Measurements from ENCODE around the gene MAF.

Gene MAF

GRCh38 chr16:79599256-79599836 is 1.2 kb downstream of the MAF start:
- ATAC-seq: no peak
- TF ChIP-seq RARB (CRISPR knock-in tag; IDR thresholded peaks at IDR 0.05) (no peak), PPARA (CRISPR knock-in tag; IDR thresholded peaks at IDR 0.05; ENCODE audit: borderline replicate concordance) (no peak), CSDC2 (CRISPR knock-in tag; IDR thresholded peaks at IDR 0.05) (no peak), ZC3H10 (CRISPR knock-in tag; IDR thresholded peaks at IDR 0.05) (no peak), ZNF8 (CRISPR knock-in tag; IDR thresholded peaks at IDR 0.05) (no peak), GLIS3 (CRISPR knock-in tag; IDR thresholded peaks at IDR 0.05) (no peak), ZFP30 (CRISPR knock-in tag; IDR thresholded peaks at IDR 0.05) (no peak), CREB5 (CRISPR knock-in tag; IDR thresholded peaks at IDR 0.05; ENCODE audit: low read depth) (no peak), ZFP3 (CRISPR knock-in tag; IDR thresholded peaks at IDR 0.05) (no peak), ISL1 (CRISPR knock-in tag; IDR thresholded peaks at IDR 0.05) (no peak), SNAI2 (CRISPR knock-in tag; IDR thresholded peaks at IDR 0.05) (no peak), TCF4 (CRISPR knock-in tag; IDR thresholded peaks at IDR 0.05; ENCODE audit: borderline replicate concordance) (no peak), ZNF70 (CRISPR knock-in tag; IDR thresholded peaks at IDR 0.05) (no peak), ESRRG (CRISPR knock-in tag; IDR thresholded peaks at IDR 0.05) (no peak), TOX (CRISPR knock-in tag; IDR thresholded peaks at IDR 0.05; ENCODE audit: borderline replicate concordance) (no peak), OSR1 (CRISPR knock-in tag; IDR thresholded peaks at IDR 0.05) (no peak), ARNTL (CRISPR knock-in tag; IDR thresholded peaks at IDR 0.05; ENCODE audit: borderline replicate concordance, low read depth) (no peak)
- TF ChIP-seq, protein P1, sequence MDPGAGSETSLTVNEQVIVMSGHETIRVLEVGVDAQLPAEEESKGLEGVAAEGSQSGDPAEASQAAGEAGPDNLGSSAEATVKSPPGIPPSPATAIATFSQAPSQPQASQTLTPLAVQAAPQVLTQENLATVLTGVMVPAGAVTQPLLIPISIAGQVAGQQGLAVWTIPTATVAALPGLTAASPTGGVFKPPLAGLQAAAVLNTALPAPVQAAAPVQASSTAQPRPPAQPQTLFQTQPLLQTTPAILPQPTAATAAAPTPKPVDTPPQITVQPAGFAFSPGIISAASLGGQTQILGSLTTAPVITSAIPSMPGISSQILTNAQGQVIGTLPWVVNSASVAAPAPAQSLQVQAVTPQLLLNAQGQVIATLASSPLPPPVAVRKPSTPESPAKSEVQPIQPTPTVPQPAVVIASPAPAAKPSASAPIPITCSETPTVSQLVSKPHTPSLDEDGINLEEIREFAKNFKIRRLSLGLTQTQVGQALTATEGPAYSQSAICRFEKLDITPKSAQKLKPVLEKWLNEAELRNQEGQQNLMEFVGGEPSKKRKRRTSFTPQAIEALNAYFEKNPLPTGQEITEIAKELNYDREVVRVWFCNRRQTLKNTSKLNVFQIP (CRISPR knock-in tag; IDR thresholded peaks at IDR 0.05; ENCODE audit: borderline replicate concordance, low read depth): no peak
- TF ChIP-seq, protein P2, sequence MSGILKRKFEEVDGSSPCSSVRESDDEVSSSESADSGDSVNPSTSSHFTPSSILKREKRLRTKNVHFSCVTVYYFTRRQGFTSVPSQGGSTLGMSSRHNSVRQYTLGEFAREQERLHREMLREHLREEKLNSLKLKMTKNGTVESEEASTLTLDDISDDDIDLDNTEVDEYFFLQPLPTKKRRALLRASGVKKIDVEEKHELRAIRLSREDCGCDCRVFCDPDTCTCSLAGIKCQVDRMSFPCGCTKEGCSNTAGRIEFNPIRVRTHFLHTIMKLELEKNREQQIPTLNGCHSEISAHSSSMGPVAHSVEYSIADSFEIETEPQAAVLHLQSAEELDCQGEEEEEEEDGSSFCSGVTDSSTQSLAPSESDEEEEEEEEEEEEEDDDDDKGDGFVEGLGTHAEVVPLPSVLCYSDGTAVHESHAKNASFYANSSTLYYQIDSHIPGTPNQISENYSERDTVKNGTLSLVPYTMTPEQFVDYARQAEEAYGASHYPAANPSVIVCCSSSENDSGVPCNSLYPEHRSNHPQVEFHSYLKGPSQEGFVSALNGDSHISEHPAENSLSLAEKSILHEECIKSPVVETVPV (CRISPR knock-in tag; IDR thresholded peaks at IDR 0.05): no peak

DNA sequence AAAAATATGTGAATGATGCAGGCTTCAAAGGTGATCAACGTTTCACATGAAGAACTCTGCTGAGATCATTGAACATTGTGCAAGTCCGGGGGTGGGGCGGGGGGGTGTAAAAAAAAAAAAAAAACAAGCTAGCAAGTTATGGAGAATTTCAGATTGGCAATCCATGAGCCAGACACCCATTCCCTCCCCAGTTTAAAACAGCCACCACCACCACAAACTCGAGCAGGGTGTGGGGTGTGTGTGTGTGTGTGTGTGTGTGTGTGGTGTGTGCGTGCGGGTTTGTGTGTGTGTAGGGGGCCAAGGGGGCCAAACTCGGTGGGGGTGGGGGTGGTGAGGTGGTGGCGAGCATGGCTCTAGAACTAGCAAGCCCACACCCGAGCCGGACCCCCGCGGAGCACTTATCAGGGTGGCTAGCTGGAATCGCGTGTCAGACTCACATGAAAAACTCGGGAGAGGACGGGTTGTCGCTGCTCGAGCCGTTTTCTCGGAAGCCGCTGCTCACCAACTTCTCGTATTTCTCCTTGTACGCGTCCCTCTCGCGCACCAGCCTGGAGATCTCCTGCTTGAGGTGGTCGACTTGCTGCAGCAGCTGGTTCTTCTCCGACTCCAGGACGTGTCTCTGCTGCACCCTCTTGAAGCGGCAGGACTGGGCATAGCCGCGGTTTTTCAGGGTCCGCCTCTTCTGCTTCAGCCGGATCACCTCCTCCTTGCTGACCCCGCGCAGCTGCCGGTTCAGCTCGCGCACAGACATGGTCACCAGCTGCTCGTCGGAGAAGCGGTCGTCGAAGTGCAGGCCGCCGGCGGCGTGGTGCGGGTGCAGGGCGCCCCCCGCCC is 2.0 kb downstream of the MAF start:
- TF ChIP-seq GLIS3 (CRISPR knock-in tag; IDR thresholded peaks at IDR 0.05) (no peak), ZC3H10 (CRISPR knock-in tag; IDR thresholded peaks at IDR 0.05) (no peak), CSDC2 (CRISPR knock-in tag; IDR thresholded peaks at IDR 0.05) (no peak), PPARA (CRISPR knock-in tag; IDR thresholded peaks at IDR 0.05; ENCODE audit: borderline replicate concordance) (no peak), ZNF565 (CRISPR knock-in tag; conservative IDR thresholded peaks at IDR 0.05; ENCODE audit: low read depth) (no peak), OSR1 (CRISPR knock-in tag; IDR thresholded peaks at IDR 0.05) (no peak), ZFP30 (CRISPR knock-in tag; IDR thresholded peaks at IDR 0.05) (no peak), ISL1 (CRISPR knock-in tag; IDR thresholded peaks at IDR 0.05) (no peak), SNAI2 (CRISPR knock-in tag; IDR thresholded peaks at IDR 0.05) (no peak), ZFP3 (CRISPR knock-in tag; IDR thresholded peaks at IDR 0.05) (no peak), TSHZ2 (CRISPR knock-in tag; IDR thresholded peaks at IDR 0.05) (no peak)
- TF ChIP-seq, protein P2 (CRISPR knock-in tag; IDR thresholded peaks at IDR 0.05): no peak
- ATAC-seq: no peak
